ENCODE measurements around the gene ANKRD6. TPM values are rescaled to one million over a fixed set of nuclear protein-coding genes. Genes with fewer than 3 reads are reported as not detected.

Gene ANKRD6
- polyA plus RNA-seq, 1 experiment: 1.1 TPM

DNA sequence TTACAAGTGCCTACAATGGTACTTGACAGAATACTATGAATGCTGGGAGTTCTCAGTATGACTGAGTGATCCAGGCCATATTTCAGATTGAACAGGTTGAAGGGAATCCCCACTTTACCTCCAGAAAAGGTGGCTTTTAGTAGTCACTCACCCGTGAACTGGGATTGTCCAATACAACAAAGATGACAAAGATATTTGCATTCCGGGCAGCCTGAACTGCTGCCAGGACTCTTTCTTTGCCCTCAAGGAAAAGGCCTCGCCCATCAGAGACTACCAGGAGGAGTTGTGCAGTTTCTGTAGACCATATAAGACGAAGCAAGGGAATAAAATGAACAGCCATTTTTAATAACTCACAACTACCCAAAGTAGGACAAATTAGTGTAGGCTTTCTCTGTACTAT is 211.9 kb downstream of the ANKRD6 start:
- TF ChIP-seq, protein P1, sequence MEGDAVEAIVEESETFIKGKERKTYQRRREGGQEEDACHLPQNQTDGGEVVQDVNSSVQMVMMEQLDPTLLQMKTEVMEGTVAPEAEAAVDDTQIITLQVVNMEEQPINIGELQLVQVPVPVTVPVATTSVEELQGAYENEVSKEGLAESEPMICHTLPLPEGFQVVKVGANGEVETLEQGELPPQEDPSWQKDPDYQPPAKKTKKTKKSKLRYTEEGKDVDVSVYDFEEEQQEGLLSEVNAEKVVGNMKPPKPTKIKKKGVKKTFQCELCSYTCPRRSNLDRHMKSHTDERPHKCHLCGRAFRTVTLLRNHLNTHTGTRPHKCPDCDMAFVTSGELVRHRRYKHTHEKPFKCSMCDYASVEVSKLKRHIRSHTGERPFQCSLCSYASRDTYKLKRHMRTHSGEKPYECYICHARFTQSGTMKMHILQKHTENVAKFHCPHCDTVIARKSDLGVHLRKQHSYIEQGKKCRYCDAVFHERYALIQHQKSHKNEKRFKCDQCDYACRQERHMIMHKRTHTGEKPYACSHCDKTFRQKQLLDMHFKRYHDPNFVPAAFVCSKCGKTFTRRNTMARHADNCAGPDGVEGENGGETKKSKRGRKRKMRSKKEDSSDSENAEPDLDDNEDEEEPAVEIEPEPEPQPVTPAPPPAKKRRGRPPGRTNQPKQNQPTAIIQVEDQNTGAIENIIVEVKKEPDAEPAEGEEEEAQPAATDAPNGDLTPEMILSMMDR (IDR thresholded peaks at IDR 0.05; ENCODE audit: insufficient read depth, low read depth, low read length): no peak
- ChIA-PET POLR2A (no interaction called here), CTCF (interaction anchor here (1.2 kb wide), 1 partner anchor 12 kb away, joined by 3 read pairs; no protein-coding TSS in a partner anchor)
- DNase-seq (ENCODE audit: low read depth): no peak
- Histone ChIP-seq H3K4me3 (ENCODE audit: low read depth, low read length) (no peak overlapping the region), H3K27me3 (ENCODE audit: control insufficient read depth, insufficient read depth, low read length) (no peaks in the 10 kb centered on the region), H3K36me3 (ENCODE audit: control insufficient read depth, insufficient read depth, low read length) (peaks cover 6% of the 10 kb centered on the region)

DNA sequence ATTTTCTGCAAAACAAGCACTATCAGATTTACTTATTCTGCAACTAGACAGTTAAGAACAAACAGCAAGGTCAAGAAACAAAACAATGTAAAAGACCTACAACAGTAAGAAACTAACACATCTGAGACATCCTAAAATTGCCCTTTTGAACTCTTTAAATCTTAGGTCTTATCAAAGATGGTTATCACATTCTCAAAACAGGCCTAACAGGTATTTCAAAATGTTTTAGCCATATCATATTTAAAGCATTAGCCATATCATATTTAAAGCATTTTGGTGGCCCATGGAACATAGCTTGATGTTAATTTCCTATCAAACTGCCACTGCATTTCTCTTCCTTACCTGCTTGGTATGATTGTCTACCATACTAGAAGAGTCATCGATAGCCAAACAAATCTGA is 216.7 kb downstream of the ANKRD6 start:
- DNase-seq (ENCODE audit: low read depth): no peak
- no peaks in the 10 kb centered on the region for H3K27me3 ChIP-seq (ENCODE audit: control insufficient read depth, insufficient read depth, low read length)
- TF ChIP-seq, protein P1 (IDR thresholded peaks at IDR 0.05; ENCODE audit: insufficient read depth, low read depth, low read length): no peak
- H3K36me3 ChIP-seq (ENCODE audit: control insufficient read depth, insufficient read depth, low read length): peaks cover 4% of the 10 kb centered on the region
- H3K4me3 ChIP-seq (ENCODE audit: low read depth, low read length): no peak overlapping the region
- CTCF ChIA-PET: no interaction called here
- POLR2A ChIA-PET: no interaction called here

DNA sequence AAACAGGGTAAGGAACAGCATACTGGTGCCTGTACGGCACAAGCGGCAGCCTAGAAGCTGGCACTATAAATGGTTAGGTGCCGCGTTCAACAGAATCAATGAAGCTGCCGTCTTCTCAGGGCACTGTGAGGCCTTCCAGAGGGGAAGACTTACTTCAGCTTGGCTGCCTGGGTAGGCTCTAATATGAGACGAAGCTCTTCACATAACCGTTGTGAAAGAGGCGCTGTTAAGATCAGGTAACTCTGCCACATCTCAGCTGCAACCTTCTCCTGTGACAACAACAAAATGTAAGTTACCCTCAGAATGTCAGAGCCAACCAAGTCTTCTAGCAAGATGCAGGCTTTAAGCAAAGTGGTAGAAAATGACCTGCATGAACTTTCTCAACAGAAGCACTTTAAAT is 217.6 kb downstream of the ANKRD6 start:
- POLR2A ChIA-PET: no interaction called here
- no peak for DNase-seq (ENCODE audit: low read depth)
- TF ChIP-seq, protein P1 (IDR thresholded peaks at IDR 0.05; ENCODE audit: insufficient read depth, low read depth, low read length): no peak
- Histone ChIP-seq H3K27me3 (ENCODE audit: control insufficient read depth, insufficient read depth, low read length) (no peaks in the 10 kb centered on the region), H3K4me3 (ENCODE audit: low read depth, low read length) (no peak overlapping the region), H3K36me3 (ENCODE audit: control insufficient read depth, insufficient read depth, low read length) (peaks cover 5% of the 10 kb centered on the region)
- CTCF ChIA-PET: no interaction called here

DNA sequence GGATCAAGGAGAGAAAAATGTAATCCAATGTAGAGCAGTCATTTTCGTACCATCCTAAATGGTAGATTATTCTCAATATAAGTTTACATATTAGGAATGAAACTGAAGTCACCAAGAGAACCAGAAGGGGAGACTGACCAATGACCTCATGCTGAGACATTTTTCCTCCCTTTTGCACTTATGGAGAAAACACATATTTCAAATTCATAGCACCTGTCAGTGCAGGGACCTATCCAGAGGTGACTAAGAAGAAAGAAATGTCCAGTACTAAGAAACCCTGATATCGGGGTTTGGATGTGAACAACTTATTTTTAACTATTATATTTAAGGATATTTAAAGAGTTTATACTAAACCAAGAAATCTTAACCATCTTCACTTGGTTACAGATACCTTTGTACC is 222.2 kb downstream of the ANKRD6 start:
- CTCF ChIA-PET: no interaction called here
- Histone ChIP-seq H3K36me3 (ENCODE audit: control insufficient read depth, insufficient read depth, low read length) (peaks cover 11% of the 10 kb centered on the region), H3K27me3 (ENCODE audit: control insufficient read depth, insufficient read depth, low read length) (no peaks in the 10 kb centered on the region), H3K4me3 (ENCODE audit: low read depth, low read length) (no peak overlapping the region)
- peak; percentile 4 for DNase-seq (ENCODE audit: low read depth)
- TF ChIP-seq, protein P1 (IDR thresholded peaks at IDR 0.05; ENCODE audit: insufficient read depth, low read depth, low read length): no peak
- POLR2A ChIA-PET: no interaction called here

DNA sequence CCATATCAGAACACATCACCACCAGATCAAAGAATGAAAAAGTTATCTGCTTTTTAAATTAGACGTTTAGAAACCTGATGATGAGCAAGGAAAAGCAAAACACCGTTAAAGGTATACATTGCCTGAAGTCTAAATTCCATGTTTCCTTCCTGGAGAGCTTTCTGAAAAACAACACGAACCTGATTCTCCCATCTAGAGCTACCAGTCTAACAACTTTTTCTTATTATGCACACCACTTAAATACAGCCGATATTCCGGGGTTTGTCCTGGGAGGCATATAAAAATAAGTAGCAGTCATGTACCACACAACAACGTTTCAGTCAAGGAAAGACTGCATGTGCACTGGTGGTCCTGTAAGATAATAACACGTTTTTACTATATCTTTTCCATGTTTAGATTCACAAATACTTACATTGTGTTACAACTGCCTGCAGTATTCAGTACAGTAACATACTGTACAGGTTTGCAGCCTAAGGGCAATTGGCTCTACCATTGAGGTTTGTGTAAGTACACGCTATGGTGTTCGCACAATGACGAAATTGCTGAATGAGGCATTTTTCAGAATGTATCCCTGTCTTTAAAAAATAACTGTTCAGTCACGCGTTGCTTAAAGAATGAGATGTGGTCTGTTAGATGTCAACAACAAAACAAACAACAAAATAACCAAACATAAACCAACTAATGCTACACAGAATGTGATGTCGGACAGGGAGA is 224.7 kb downstream of the ANKRD6 start:
- H3K27me3 ChIP-seq (ENCODE audit: control insufficient read depth, insufficient read depth, low read length): no peaks in the 10 kb centered on the region
- CTCF ChIA-PET: interaction anchor here (1.1 kb wide), 1 partner anchor 10 kb away, joined by 3 read pairs; no protein-coding TSS in a partner anchor
- POLR2A ChIA-PET: interaction anchor here (1.4 kb wide), 1 partner anchor 11 kb away, joined by 4 read pairs; no protein-coding TSS in a partner anchor
- H3K36me3 ChIP-seq (ENCODE audit: control insufficient read depth, insufficient read depth, low read length): peaks cover 14% of the 10 kb centered on the region
- no peak for DNase-seq (ENCODE audit: low read depth)
- no peak overlapping the region for H3K4me3 ChIP-seq (ENCODE audit: low read depth, low read length)
- TF ChIP-seq, protein P1 (IDR thresholded peaks at IDR 0.05; ENCODE audit: insufficient read depth, low read depth, low read length): no peak

All from BJ (cell line).